B cell (primary cell): ENCODE measurements around the gene IPO4. TPM values are rescaled to one million over a fixed set of nuclear protein-coding genes. Genes with fewer than 3 reads are reported as not detected.

ENCODE experiments used
- ATAC-seq: fragments of 200-7000 bp; cut with Tn5 transposase; one replicate; pipeline ENCODE4 v1.10.0; 2021; ENCODE audit warnings: low read depth, mild to moderate bottlenecking, moderate number of reproducible peaks, moderate library complexity
- CTCF ChIA-PET: fragments of 350-600 bp; sonication (Branson Sonifier 250); formaldehyde crosslinking; loops from one replicate; lab custom pipeline; 2021; ENCODE audit warnings: antibody characterized with exemption, inconsistent platforms; lab: Charles Lee
- POLR2A ChIA-PET: fragments of 350-600 bp; sonication (Branson Sonifier 250); formaldehyde crosslinking; loops from one replicate; lab custom pipeline; 2021; ENCODE audit warnings: antibody characterized with exemption; lab: Charles Lee
- DNase-seq: peaks from one replicate; pipeline ENCODE4 v3.0.0; 2013
- H2AFZ ChIP-seq: 2 replicates; pipeline ENCODE4 v1.6.1; 2012; ENCODE audit warnings: mild to moderate bottlenecking, low read depth, low read length; ENCODE audit not compliant: insufficient read depth, poor library complexity, severe bottlenecking
- H3K27ac ChIP-seq, 2 donors: 1 replicate in 1 of 2; 2 replicates in 1 of 2; pipeline ENCODE4 v1.5.1; 2012 to 2013; ENCODE audit warnings: low read length in 2 of 2, mild to moderate bottlenecking in 2 of 2, moderate library complexity in 1 of 2
- H3K27me3 ChIP-seq, 4 experiments: fragments of 200-600 bp in 1 of 4; sonication (generic) in 1 of 4; replicated peaks in 1 of 4; 1 replicate in 2 of 4; 2 replicates in 2 of 4; pipeline versions ENCODE4 v1.6.1 to v1.7.0; 2013 to 2016; ENCODE audit warnings: low read length in 3 of 4, mild to moderate bottlenecking in 2 of 4, mixed read lengths in 1 of 4, moderate library complexity in 1 of 4; ENCODE audit not compliant: insufficient read depth in 4 of 4, control insufficient read depth in 3 of 4; ENCODE audit errors: control extremely low read depth in 1 of 4
- H3K36me3 ChIP-seq, 2 experiments: replicated peaks in 1 of 2; 1 replicate in 1 of 2; 2 replicates in 1 of 2; pipeline versions ENCODE4 v1.6.1 to v1.7.1; 2013; ENCODE audit warnings: low read length in 1 of 2; ENCODE audit not compliant: insufficient read depth in 2 of 2, control insufficient read depth in 1 of 2; ENCODE audit errors: control extremely low read depth in 1 of 2, extremely low read depth in 1 of 2
- H3K4me1 ChIP-seq, 2 donors: fragments of 200-600 bp in 1 of 2; sonication (generic) in 1 of 2; 1 replicate in 1 of 2; 2 replicates in 1 of 2; pipeline versions ENCODE4 v1.5.1 to v1.6.1; 2013 to 2017; ENCODE audit warnings: low read length in 2 of 2; ENCODE audit not compliant: control insufficient read depth in 2 of 2, insufficient read depth in 2 of 2
- H3K4me2 ChIP-seq: replicated peaks from 2 replicates; pipeline ENCODE3; 2012; ENCODE audit warnings: mild to moderate bottlenecking, low read depth, low read length; ENCODE audit not compliant: poor library complexity, severe bottlenecking
- H3K4me3 ChIP-seq, 5 experiments: fragments of 200-600 bp in 1 of 5; sonication (generic) in 1 of 5; 1 replicate in 3 of 5; 2 replicates in 2 of 5; pipeline versions ENCODE4 v1.5.1 to v1.7.0; 2011 to 2016; ENCODE audit warnings: low read length in 4 of 5, mild to moderate bottlenecking in 4 of 5, low read depth in 2 of 5, control low read depth in 1 of 5, moderate library complexity in 1 of 5; ENCODE audit not compliant: insufficient read depth in 1 of 5; ENCODE audit errors: control extremely low read depth in 1 of 5, extremely low read depth in 1 of 5
- H3K79me2 ChIP-seq: fragments of 200-600 bp; sonication (generic); one replicate; pipeline ENCODE4 v1.6.0; 2016; ENCODE audit warnings: low read length; ENCODE audit not compliant: control insufficient read depth, insufficient read depth
- H3K9ac ChIP-seq: fragments of 200-600 bp; sonication (generic); 2 replicates; pipeline ENCODE4 v1.6.1; 2017; ENCODE audit warnings: mild to moderate bottlenecking, low read length, moderate library complexity
- H3K9me3 ChIP-seq, 3 donors: one replicate each; pipeline versions ENCODE4 v1.6.1 to v1.7.1; 2013; ENCODE audit warnings: low read length in 2 of 3; ENCODE audit not compliant: control insufficient read depth in 2 of 3, insufficient read depth in 1 of 3; ENCODE audit errors: control extremely low read depth in 1 of 3
- H4K20me1 ChIP-seq: 2 replicates; pipeline ENCODE4 v1.6.0; 2012; ENCODE audit warnings: mild to moderate bottlenecking, low read length; ENCODE audit not compliant: insufficient read depth, control insufficient read depth, poor library complexity, severe bottlenecking
- H3K27ac Mint-ChIP-seq: one replicate; pipeline ENCODE4 v1.8.0; 2021; ENCODE audit warnings: mixed read lengths
- H3K27me3 Mint-ChIP-seq: one replicate; pipeline ENCODE4 v1.8.0; 2021; ENCODE audit warnings: mixed read lengths
- H3K4me1 Mint-ChIP-seq: one replicate; pipeline ENCODE4 v1.8.0; 2021; ENCODE audit warnings: mixed read lengths
- H3K4me3 Mint-ChIP-seq: one replicate; pipeline ENCODE4 v1.8.0; 2021; ENCODE audit warnings: mixed read lengths
- H3K9me3 Mint-ChIP-seq: one replicate; pipeline ENCODE4 v1.8.0; 2022; ENCODE audit warnings: mixed read lengths; ENCODE audit not compliant: insufficient read depth
- EZH2 ChIP-seq: IDR thresholded peaks from 2 replicates; pipeline ENCODE4 v1.6.1; 2012; ENCODE audit warnings: borderline replicate concordance, low read depth, mild to moderate bottlenecking, moderate library complexity, low read length; ENCODE audit not compliant: insufficient read depth, poor library complexity, severe bottlenecking
- WGBS: methylation state at CpG from one replicate; pipeline ENCODE4 v1.1.5; 2013; ENCODE audit warnings: missing lambda C conversion rate; ENCODE audit not compliant: insufficient coverage; 5-methylcytosine and 5-hydroxymethylcytosine counted together
- intact Hi-C: fragments of 100-400 bp; cut with micrococcal nuclease; formaldehyde crosslinking; loops from one replicate; pipeline ENCODE4 v1.10.0; 2022
- polyA plus RNA-seq: library from polyadenylated mRNA; depleted of rRNA; stranded (reverse); fragments of >200 nt; gene quantifications from 2 replicates; pipeline ENCODE4 v1.2.3, GENCODE V29; 2012
- total RNA-seq, 2 donors: library from RNA; stranded (reverse); fragments of 120-200 nt in 1 of 2; gene quantifications; 1 replicate in 1 of 2; 2 replicates in 1 of 2; pipeline versions ENCODE4 v1.2.3 to v1.2.4, GENCODE V29; 2013 to 2022
- TF ChIP-seq, protein P1 (sequence below): fragments of 200-600 bp; IDR thresholded peaks from one replicate; pipeline ENCODE4 v1.8.0; 2022; ENCODE audit warnings: antibody characterized with exemption, mild to moderate bottlenecking

The IPO4 gene
- total and polyA plus RNA-seq, 2 donors (not counting 1 experiment from before 2014, with no cell fraction given) = 28.3 to 35.0 TPM

DNA sequence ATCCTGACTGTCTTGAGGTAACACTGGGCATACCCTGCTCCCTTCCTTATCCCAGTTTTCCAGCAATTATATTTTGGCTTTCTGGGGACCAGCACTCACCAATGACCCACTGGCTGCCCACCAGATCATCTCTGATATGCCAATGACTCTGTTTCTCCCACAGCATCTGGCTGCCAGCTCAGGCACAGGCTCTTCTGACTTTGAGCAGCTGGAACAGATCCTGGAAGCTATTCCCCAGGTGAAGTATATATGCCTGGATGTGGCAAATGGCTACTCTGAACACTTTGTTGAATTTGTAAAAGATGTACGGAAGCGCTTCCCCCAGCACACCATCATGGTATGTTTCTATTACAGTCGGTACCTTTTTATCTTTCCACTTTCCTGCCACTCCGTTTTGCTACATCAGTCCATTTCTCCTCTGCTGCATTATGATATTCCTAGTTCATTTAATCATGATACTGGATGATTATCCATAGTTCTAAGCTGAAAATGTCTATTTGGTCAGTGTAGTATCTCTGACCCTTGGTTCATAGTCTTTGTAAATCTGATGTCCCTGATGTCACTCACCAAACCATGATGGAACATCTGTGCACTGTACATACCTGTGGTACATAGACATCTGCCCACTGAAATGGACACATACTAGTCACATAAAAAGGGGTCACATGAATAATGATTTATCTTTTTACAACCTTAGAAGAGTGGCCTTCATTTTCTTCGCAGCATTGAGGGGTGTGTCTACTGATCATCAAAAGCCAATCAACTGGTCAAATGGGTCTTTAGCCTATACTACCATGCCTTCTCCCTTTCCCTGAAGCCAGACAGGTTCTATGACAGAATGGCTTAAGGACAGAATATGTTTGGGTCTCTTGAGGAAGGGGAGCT, 47.4 kb upstream of the IPO4 start:
- H3K4me3 Mint-ChIP-seq = no peak overlapping the region
- no peak for TF ChIP-seq EZH2
- TF ChIP-seq, protein P1, sequence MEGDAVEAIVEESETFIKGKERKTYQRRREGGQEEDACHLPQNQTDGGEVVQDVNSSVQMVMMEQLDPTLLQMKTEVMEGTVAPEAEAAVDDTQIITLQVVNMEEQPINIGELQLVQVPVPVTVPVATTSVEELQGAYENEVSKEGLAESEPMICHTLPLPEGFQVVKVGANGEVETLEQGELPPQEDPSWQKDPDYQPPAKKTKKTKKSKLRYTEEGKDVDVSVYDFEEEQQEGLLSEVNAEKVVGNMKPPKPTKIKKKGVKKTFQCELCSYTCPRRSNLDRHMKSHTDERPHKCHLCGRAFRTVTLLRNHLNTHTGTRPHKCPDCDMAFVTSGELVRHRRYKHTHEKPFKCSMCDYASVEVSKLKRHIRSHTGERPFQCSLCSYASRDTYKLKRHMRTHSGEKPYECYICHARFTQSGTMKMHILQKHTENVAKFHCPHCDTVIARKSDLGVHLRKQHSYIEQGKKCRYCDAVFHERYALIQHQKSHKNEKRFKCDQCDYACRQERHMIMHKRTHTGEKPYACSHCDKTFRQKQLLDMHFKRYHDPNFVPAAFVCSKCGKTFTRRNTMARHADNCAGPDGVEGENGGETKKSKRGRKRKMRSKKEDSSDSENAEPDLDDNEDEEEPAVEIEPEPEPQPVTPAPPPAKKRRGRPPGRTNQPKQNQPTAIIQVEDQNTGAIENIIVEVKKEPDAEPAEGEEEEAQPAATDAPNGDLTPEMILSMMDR = no peak
- ATAC-seq = no peak
- peaks cover 64% of the 10 kb centered on the region for H3K79me2 ChIP-seq
- intact Hi-C loops = no loop called here
- ChIA-PET POLR2A (interaction anchor here (0.5 kb wide), 1 partner anchor 85 kb away, joined by 3 read pairs; no protein-coding TSS in a partner anchor), CTCF (interaction anchor here (1.4 to 3.2 kb wide), 4 partner anchors 20 to 196 kb away, joined by 5 to 10 read pairs (median 7); partner anchors contain the start of gene MDP1)
- H3K27ac ChIP-seq = peak overlapping the region in 1 of 2 donors; percentile 41
- WGBS = no CpG with 5 or more reads among the region's 5 CpGs
- no peak overlapping the region for H2AFZ ChIP-seq
- peak overlapping the region; percentile 0 for H3K27ac Mint-ChIP-seq
- H3K4me2 ChIP-seq = no peak overlapping the region
- peaks cover 81% of the 10 kb centered on the region for H3K4me1 Mint-ChIP-seq
- H3K36me3 ChIP-seq = peaks cover 2 to 61% of the 10 kb centered on the region in 2 experiments
- H3K27me3 Mint-ChIP-seq = no peaks in the 10 kb centered on the region
- H3K9me3 Mint-ChIP-seq = no peaks in the 10 kb centered on the region
- H4K20me1 ChIP-seq = peaks cover 38% of the 10 kb centered on the region
- H3K4me3 ChIP-seq = no peak overlapping the region
- no peaks in the 10 kb centered on the region for H3K27me3 ChIP-seq
- H3K9ac ChIP-seq = no peak overlapping the region
- no peaks in the 10 kb centered on the region for H3K9me3 ChIP-seq
- peaks cover 40 to 44% of the 10 kb centered on the region in 2 donors for H3K4me1 ChIP-seq
- DNase-seq = no peak
